Subcutaneous abdominal adipose tissue (tissue), 5 donors: Measurements from ENCODE around the gene DRAXIN.

ENCODE experiments used
- H3K27ac ChIP-seq: one replicate; pipeline ENCODE4 v1.7.0; 2013; ENCODE audit warnings: low read depth, mild to moderate bottlenecking, inconsistent platforms, low read length, moderate library complexity
- H3K27me3 ChIP-seq, 5 donors: one replicate each; pipeline ENCODE4 v1.7.0; 2013; ENCODE audit warnings: low read length in 5 of 5, inconsistent platforms in 1 of 5; ENCODE audit not compliant: control insufficient read depth in 5 of 5, insufficient read depth in 4 of 5
- H3K36me3 ChIP-seq, 5 donors: one replicate each; pipeline ENCODE4 v1.7.0; 2013; ENCODE audit warnings: low read length in 5 of 5; ENCODE audit not compliant: control insufficient read depth in 5 of 5, insufficient read depth in 5 of 5
- H3K4me1 ChIP-seq, 5 donors: one replicate each; pipeline ENCODE4 v1.7.0; 2013; ENCODE audit warnings: low read length in 5 of 5, mild to moderate bottlenecking in 3 of 5, moderate library complexity in 1 of 5; ENCODE audit not compliant: control insufficient read depth in 5 of 5, insufficient read depth in 5 of 5
- H3K4me3 ChIP-seq, 5 donors: one replicate each; pipeline ENCODE4 v1.7.0; 2013; ENCODE audit warnings: low read length in 5 of 5, low read depth in 1 of 5
- H3K9ac ChIP-seq, 5 donors: one replicate each; pipeline ENCODE4 v1.7.0; 2013; ENCODE audit warnings: low read length in 5 of 5, mild to moderate bottlenecking in 4 of 5, moderate library complexity in 3 of 5
- H3K9me3 ChIP-seq, 5 donors: one replicate each; pipeline ENCODE4 v1.7.0; 2013; ENCODE audit warnings: low read length in 5 of 5; ENCODE audit not compliant: control insufficient read depth in 5 of 5
- donor health status: healthy.
- donor health status: healthy.
- donor health status: healthy.
- donor health status: healthy.
- donor health status: healthy.

The DRAXIN gene

DNA sequence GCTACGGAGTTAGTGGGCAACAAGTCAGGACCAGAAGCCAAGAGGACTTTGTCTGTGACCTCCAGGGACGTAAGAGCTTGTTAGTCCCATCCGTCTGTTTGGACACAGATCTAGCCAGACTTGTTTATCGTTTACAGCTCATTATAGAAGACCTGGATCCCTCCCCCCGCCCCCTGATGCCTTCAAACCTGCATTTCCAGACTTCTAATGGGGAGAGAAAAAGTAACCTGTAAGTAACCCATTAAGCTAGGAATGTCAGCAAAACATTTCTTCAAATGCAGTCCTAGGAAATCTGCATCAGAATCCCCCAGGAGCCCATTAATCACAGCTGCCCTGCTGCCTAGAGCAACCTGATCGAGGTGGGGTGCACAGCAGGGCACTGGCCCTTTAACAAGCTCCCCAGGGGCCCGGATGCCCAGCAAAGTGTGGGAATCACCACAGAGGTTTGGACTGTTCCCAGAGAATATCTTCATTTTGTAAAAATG lies 9.2 kb upstream of the DRAXIN start:
- H3K9ac ChIP-seq: peak overlapping the region in 1 of 5 donors; percentile 65

DNA sequence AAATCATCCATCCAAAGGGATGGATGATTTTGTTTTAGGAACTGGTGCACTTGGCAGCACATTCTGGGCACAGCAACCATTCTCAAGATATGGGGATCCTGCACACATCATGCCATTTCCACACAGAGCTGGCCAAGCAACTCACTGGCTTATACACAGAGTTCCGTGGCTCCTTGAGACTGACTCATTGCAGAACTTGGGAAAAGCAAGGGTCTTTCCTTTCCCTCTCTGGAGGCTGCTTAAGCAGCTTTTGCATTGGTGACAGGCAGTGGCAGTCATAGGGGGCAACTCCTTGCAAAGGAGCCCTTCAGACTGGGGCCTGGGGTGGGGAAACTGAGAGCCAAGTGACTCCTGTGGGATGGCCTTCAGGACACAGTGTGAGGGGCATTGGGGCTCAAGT lies 8.7 kb upstream of the DRAXIN start:
- Histone ChIP-seq H3K27me3 (peaks cover 0 to 12% (median 0%) of the 10 kb centered on the region in 5 donors), H3K4me3 (no peak overlapping the region), H3K27ac (no peak overlapping the region), H3K36me3 (no peaks in the 10 kb centered on the region), H3K9me3 (no peaks in the 10 kb centered on the region), H3K9ac (no peak overlapping the region), H3K4me1 (peaks cover 1 to 20% (median 17%) of the 10 kb centered on the region in 5 donors)

More for the DNA sequence above, 9.2 kb upstream of the DRAXIN start:
- Histone ChIP-seq H3K27ac (no peak overlapping the region), H3K36me3 (peaks cover 0 to 2% (median 0%) of the 10 kb centered on the region in 5 donors), H3K9me3 (no peaks in the 10 kb centered on the region), H3K4me3 (peak overlapping the region in 2 of 5 donors; percentile 61 to 85), H3K4me1 (peaks cover 1 to 20% (median 17%) of the 10 kb centered on the region in 5 donors), H3K27me3 (peaks cover 0 to 12% (median 0%) of the 10 kb centered on the region in 5 donors)

DNA sequence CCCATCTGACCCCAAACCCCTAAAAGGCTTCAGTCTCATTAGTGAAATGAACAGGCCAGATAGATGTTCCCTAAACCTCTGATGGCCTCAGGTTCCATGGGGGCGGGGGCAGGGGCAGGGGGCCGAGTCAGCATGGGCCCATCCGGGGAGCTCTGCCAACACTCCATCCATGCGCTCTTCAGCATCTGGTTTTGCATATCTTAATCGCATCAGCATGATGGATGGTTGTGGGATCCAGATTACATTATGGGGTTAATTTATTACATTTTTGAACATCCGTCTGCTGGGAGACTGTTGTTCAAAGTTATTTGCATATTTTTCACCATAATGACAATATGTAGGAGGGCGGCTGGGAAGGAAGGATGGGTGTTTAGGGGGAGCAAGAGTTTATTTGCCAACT lies 7.4 kb upstream of the DRAXIN start:
- no peak overlapping the region for H3K4me3 ChIP-seq

DNA sequence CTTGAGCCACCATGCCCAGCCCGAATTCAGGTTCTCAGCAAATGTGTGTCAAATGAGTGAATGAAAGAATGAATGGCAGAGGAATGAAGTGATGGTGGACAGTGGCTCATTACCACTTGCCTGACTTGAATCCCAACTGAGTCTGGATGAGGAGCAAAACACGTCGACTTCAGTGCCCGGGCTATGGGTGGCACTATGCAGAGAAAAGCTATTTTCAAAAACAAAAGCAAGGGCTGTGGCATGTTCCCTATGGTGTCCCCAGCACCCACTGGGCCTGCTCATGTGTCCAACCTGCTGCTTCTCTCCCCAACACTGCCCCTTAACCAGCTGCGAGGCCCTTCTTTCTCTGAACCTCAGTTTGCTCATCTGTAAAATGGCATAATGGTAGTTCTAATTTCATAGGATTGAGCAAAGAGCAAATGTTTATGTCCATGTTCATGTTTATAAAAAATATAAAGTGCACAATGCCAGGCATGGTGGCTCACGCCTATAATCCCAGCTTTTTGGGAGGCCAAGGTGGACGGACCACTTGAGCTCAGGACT lies 6.2 kb upstream of the DRAXIN start:
- Histone ChIP-seq H3K27ac (no peak overlapping the region), H3K9ac (no peak overlapping the region), H3K9me3 (no peaks in the 10 kb centered on the region), H3K4me3 (no peak overlapping the region), H3K36me3 (no peaks in the 10 kb centered on the region), H3K27me3 (peaks cover 3 to 25% (median 12%) of the 10 kb centered on the region in 5 donors), H3K4me1 (peaks cover 1 to 16% (median 14%) of the 10 kb centered on the region in 5 donors)

More for the DNA sequence above, 7.4 kb upstream of the DRAXIN start:
- H3K36me3 ChIP-seq: no peaks in the 10 kb centered on the region
- peaks cover 0 to 17% (median 6%) of the 10 kb centered on the region in 5 donors for H3K27me3 ChIP-seq
- H3K4me1 ChIP-seq: peaks cover 1 to 20% (median 17%) of the 10 kb centered on the region in 5 donors
- H3K27ac ChIP-seq: no peak overlapping the region
- H3K9ac ChIP-seq: no peak overlapping the region
- no peaks in the 10 kb centered on the region for H3K9me3 ChIP-seq

DNA sequence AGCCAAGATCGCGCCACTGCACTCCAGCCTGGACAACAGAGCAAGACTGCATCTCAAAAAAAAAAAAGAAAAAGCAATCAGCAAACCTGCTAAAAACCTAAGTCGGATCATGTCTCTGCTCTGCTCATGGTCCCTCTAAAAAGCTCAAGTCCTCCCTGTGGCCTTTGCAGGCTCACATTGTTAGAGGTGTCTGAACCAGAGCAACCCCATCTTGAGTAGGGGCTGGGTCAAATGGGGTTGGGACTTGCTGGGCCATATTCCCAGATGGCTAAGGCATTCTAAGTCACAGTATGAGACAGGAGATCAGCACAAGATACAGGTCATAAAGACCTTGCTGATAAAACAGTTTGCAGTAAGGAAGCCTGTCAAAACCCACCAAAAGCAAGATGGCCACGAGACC lies 3.0 kb upstream of the DRAXIN start:
- Histone ChIP-seq H3K27ac (no peak overlapping the region), H3K9me3 (no peaks in the 10 kb centered on the region), H3K27me3 (peaks cover 22 to 50% (median 35%) of the 10 kb centered on the region in 5 donors)

DNA sequence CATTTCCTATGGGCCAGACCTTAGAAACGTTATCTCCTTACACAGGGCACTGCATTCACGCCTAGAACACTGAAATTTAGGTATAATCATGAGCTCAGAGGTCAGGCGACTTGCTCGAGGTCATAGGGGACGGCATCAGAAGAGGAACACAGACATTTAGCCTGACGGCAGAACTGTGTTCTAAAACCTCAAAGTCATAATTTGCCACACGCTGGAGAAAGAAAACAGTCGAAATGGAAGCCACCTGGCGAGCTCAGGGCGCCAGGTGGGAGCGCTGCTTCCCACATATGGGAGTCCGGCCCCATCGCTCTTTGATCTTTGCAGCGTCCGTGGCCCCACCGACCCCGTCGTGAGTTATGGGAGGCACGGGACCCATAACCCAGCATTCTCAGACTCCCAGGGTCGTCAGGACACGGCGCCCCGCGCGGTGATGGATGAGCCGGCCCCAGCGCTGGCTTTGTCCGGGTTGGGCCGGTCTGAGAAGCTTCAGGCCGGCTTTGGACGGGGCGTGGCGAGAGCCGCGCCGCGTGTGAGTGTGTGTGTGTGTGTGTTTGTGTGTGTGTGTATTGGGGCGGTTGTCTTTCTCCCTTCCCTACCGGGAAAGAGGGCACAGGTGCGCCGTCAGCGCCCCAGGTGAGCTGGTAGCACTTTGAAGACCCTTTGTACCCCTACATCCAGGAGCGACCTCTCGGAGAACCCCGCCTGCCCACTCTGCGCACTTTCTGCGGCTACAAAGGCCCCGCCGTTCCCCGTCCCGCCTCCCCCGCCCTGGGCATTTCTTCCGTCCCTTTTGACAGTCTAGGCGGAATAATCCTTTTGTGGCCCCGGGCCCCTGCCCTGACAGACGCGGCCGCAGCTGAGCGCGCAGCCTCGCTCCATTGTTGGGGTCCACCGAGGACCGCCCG lies 861 bp upstream of the DRAXIN start:
- no peak overlapping the region for H3K27ac ChIP-seq
- H3K9me3 ChIP-seq: no peaks in the 10 kb centered on the region
- H3K9ac ChIP-seq: no peak overlapping the region
- H3K27me3 ChIP-seq: peaks cover 35 to 56% (median 49%) of the 10 kb centered on the region in 5 donors
- no peaks in the 10 kb centered on the region for H3K36me3 ChIP-seq
- H3K4me1 ChIP-seq: peaks cover 0 to 25% (median 8%) of the 10 kb centered on the region in 5 donors
- peak overlapping the region in 3 of 5 donors; percentile 31 to 35 (median 31) for H3K4me3 ChIP-seq

More for the DNA sequence above, 3.0 kb upstream of the DRAXIN start:
- H3K36me3 ChIP-seq: no peaks in the 10 kb centered on the region
- H3K4me1 ChIP-seq: peaks cover 0 to 25% (median 8%) of the 10 kb centered on the region in 5 donors
- H3K4me3 ChIP-seq: no peak overlapping the region
- H3K9ac ChIP-seq: no peak overlapping the region

DNA sequence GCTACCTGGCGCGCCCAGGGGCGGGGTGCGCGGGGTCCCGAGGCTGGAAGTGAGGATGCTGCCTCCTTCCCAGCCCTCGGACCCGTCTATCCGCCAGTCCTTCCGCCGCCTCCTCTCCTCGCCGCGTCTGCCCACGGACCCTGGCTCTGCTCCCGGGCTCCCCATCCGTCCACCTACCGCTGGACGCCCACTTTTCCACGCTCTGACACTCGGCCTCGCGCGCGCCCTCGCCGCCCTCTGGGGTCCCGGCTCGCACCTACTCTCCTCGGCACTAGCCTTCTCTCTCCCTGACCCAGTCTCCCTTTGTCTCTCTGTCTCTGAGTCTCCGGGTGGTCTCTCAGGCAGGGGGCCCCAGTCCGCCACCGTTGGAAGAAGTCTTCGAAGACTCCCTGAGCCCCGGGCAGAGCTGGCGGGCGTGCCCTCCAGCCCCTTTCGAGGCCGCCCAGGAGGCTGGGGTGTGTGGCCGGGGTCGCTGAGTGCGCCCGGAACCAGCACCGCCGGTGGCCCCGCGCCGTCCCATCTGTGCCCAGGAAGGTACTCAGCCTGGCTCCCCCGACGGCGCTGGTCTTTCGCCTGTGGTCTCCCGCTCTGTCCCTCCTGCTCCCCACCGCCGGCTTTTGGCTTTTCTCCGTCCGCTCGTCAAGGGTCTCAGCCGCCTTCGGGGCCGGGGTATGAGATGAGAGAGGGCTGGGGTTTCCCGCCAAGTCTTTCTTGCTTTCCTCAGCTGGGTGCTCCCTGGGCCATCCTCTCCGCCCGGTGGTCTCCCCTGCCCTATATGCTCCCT lies 610 bp downstream of the DRAXIN start:
- H3K27ac ChIP-seq: no peak overlapping the region
- H3K27me3 ChIP-seq: peaks cover 35 to 61% (median 49%) of the 10 kb centered on the region in 5 donors
- H3K9ac ChIP-seq: no peak overlapping the region
- H3K36me3 ChIP-seq: no peaks in the 10 kb centered on the region
- H3K9me3 ChIP-seq: no peaks in the 10 kb centered on the region
- no peak overlapping the region for H3K4me3 ChIP-seq
- peaks cover 0 to 25% (median 8%) of the 10 kb centered on the region in 5 donors for H3K4me1 ChIP-seq

DNA sequence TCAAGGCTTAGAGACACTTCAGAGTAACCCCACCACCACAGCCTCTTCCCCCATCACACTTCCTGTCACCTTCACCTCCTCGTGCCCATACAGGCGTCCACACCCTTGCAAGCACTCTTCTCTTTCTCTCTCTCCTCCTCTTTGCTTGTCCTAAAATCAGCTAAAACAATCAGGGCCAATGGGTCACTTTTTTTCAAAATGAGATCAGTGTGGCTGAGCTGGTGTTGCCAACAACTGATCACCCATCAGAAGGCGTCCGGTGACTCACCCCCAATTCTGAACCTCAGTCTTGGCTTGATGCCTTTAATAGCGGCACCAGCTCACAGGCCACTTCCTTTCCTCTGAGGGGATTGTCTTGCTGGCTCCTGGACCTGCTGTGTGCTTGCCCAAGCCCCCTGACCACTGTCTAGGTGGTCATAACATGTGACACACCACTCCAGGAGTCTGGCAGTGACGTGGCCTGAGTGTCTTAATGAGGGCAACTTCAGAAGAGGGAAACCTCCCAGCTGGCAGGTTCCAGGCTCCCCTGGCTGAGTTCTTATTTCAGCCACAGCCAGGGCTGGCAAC lies 1.6 kb downstream of the DRAXIN start:
- Histone ChIP-seq H3K36me3 (no peaks in the 10 kb centered on the region), H3K27me3 (peaks cover 40 to 70% (median 48%) of the 10 kb centered on the region in 5 donors), H3K9me3 (no peaks in the 10 kb centered on the region), H3K27ac (no peak overlapping the region), H3K9ac (no peak overlapping the region), H3K4me1 (peaks cover 0 to 25% (median 8%) of the 10 kb centered on the region in 5 donors), H3K4me3 (no peak overlapping the region)

DNA sequence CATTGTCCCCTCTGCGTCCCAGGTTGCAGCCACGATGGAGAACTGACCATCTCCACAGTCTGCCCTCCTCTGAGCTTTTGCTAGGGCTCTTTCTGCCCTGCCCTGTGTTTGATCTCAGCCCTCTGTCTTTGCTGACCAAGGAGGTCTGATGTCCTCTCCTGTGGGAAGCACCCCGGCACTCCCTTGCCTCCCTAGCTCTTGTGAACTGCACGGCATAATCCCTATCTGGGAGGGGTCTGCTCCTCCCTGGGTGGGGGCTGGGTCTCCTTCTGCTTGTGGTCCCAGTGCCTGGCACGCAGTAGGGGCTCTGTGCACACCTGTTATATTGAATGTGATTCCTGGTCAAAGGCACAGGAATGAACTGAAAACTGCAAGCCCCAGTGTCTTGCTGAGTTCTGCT lies 2.4 kb downstream of the DRAXIN start:
- Histone ChIP-seq H3K4me1 (peaks cover 0 to 25% (median 8%) of the 10 kb centered on the region in 5 donors), H3K36me3 (no peaks in the 10 kb centered on the region), H3K9ac (no peak overlapping the region), H3K27ac (no peak overlapping the region), H3K9me3 (no peaks in the 10 kb centered on the region), H3K4me3 (no peak overlapping the region), H3K27me3 (peaks cover 38 to 66% (median 50%) of the 10 kb centered on the region in 5 donors)
